Neuron (in vitro differentiated cells): ENCODE measurements around the gene COQ10B.
A peak's percentile ranks its signal among the peaks of the same experiment; 100 is the strongest.

Experiments used
- H2AFZ ChIP-seq: one replicate; pipeline ENCODE4 v1.6.1; 2013; ENCODE audit warnings: low read depth, mild to moderate bottlenecking, inconsistent platforms, low read length, moderate library complexity
- H3K27me3 ChIP-seq: one replicate; pipeline ENCODE4 v1.6.1; 2013; ENCODE audit warnings: low read length; ENCODE audit not compliant: insufficient read depth
- H3K36me3 ChIP-seq: one replicate; pipeline ENCODE4 v1.6.1; 2013; ENCODE audit warnings: low read length; ENCODE audit not compliant: insufficient read depth
- H3K4me1 ChIP-seq: one replicate; pipeline ENCODE4 v1.6.1; 2013; ENCODE audit warnings: low read length; ENCODE audit not compliant: insufficient read depth
- H3K4me3 ChIP-seq: 2 replicates; pipeline ENCODE4 v1.5.1; 2013; ENCODE audit warnings: mild to moderate bottlenecking, low read length, moderate library complexity
- H3K9me3 ChIP-seq: one replicate; pipeline ENCODE4 v1.6.1; 2013; ENCODE audit warnings: low read length

Gene COQ10B

GRCh38 chr2:197499594-197500502 lies 46.5 kb downstream of the COQ10B start, which contains the start of the genes HSPD1 and HSPE1:
Gene HSPD1 (minus strand): TSS chr2:197499840. CDS start chr2:197498848, 992 bp downstream.
Gene HSPE1 (plus strand): TSS chr2:197500379. CDS start chr2:197500437, 58 bp downstream.
- Histone ChIP-seq H3K36me3 (peaks cover 64% of the 10 kb centered on the region), H3K9me3 (no peaks in the 10 kb centered on the region)

GRCh38 chr2:197500503-197501131 lies 47.3 kb downstream of the COQ10B start:
- Histone ChIP-seq H3K27me3 (no peaks in the 10 kb centered on the region), H3K4me3 (peak overlapping the region; percentile 99), H3K4me1 (peaks cover 32% of the 10 kb centered on the region), H3K36me3 (peaks cover 61% of the 10 kb centered on the region), H3K9me3 (no peaks in the 10 kb centered on the region), H2AFZ (no peak overlapping the region)

More at GRCh38 chr2:197499594-197500502, 46.5 kb downstream of the COQ10B start, which contains the start of the genes HSPD1 and HSPE1:
- H3K4me3 ChIP-seq = peak within 1 kb of the TSS; percentile 99
- peaks cover 32% of the 10 kb centered on the region for H3K4me1 ChIP-seq
- no peak within 1 kb of the TSS for H2AFZ ChIP-seq
- no peaks in the 10 kb centered on the region for H3K27me3 ChIP-seq

- Histone ChIP-seq H3K4me1 (peaks cover 20% of the 10 kb centered on the region), H3K27me3 (no peaks in the 10 kb centered on the region), H3K36me3 (peaks cover 45% of the 10 kb centered on the region), H2AFZ (no peak overlapping the region), H3K4me3 (peak overlapping the region; percentile 99), H3K9me3 (no peaks in the 10 kb centered on the region)
Observed at GRCh38 chr2:197502201-197502600, 48.8 kb downstream of the COQ10B start.

DNA sequence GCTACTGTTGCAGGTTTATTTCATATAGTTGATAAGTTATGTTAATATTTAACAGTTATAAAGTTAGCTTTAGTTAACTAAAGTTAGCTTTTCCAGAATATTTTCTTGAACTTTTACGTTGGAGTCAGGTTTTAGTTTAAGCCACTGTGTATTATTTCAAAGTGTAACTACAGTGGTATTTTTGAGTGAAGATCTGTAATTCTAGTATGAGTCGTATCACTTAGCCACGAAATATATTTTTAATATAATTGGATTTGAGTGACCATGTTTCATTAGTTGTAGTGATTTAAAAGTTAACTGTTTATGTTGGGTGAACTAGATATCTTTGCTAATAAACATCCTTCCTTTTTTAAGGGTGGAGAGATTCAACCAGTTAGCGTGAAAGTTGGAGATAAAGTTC lies 49.3 kb downstream of the COQ10B start:
- no peaks in the 10 kb centered on the region for H3K9me3 ChIP-seq
- peaks cover 15% of the 10 kb centered on the region for H3K4me1 ChIP-seq
- no peaks in the 10 kb centered on the region for H3K27me3 ChIP-seq
- peaks cover 40% of the 10 kb centered on the region for H3K36me3 ChIP-seq
- no peak overlapping the region for H2AFZ ChIP-seq
- H3K4me3 ChIP-seq = no peak overlapping the region

DNA sequence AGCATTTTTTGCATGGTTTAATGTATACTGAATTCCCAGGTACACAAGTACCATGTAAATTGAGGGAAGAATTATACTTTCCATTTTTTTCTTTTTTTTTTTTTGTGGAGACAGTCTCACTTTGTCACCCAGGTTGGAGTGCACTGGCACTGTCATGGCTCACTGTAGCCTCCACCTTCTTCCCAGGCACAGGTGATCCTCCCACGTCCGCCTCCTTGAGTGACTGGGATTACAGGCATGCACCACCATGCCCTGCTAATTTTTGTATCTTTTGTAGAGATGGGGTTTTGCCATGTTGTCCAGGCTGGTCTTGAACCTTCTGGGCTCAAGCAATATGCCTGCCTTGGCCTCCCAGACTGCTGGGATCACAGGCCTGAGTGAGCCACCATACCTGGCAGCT lies 50.6 kb downstream of the COQ10B start:
- Histone ChIP-seq H2AFZ (no peak overlapping the region), H3K9me3 (no peaks in the 10 kb centered on the region), H3K36me3 (peaks cover 37% of the 10 kb centered on the region), H3K4me3 (no peak overlapping the region), H3K27me3 (no peaks in the 10 kb centered on the region), H3K4me1 (peaks cover 8% of the 10 kb centered on the region)

GRCh38 chr2:197504512-197504911 lies 51.2 kb downstream of the COQ10B start:
- H3K36me3 ChIP-seq = peaks cover 39% of the 10 kb centered on the region
- no peak overlapping the region for H2AFZ ChIP-seq
- no peaks in the 10 kb centered on the region for H3K27me3 ChIP-seq
- no peak overlapping the region for H3K4me3 ChIP-seq
- peaks cover 8% of the 10 kb centered on the region for H3K4me1 ChIP-seq
- H3K9me3 ChIP-seq = no peaks in the 10 kb centered on the region

GRCh38 chr2:197506658-197507057 lies 53.3 kb downstream of the COQ10B start:
- H3K9me3 ChIP-seq = no peaks in the 10 kb centered on the region
- peaks cover 6% of the 10 kb centered on the region for H3K4me1 ChIP-seq
- H3K4me3 ChIP-seq = no peak overlapping the region
- H3K36me3 ChIP-seq = peaks cover 37% of the 10 kb centered on the region
- H2AFZ ChIP-seq = no peak overlapping the region
- no peaks in the 10 kb centered on the region for H3K27me3 ChIP-seq

DNA sequence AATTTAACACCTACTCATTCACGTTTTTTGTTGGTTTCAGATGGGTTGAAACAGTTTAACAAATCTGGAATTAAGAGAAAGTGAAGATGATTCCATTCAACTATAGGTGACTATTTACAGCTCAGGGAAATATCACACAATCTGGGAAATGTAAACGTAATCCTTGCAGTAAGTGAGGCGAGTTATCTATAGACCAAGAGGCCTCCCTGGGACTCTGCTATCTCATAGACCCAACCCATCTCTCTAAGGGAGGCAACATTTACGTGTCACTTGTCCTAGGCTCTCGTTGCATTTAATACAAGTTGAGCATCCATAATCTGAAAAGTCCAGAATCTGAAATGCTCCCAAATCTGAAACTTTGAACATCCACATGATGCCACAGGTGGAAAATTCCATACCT lies 60.6 kb downstream of the COQ10B start:
- peaks cover 6% of the 10 kb centered on the region for H3K36me3 ChIP-seq
- no peaks in the 10 kb centered on the region for H3K9me3 ChIP-seq
- no peak overlapping the region for H2AFZ ChIP-seq
- peaks cover 17% of the 10 kb centered on the region for H3K4me1 ChIP-seq
- no peaks in the 10 kb centered on the region for H3K27me3 ChIP-seq
- H3K4me3 ChIP-seq = no peak overlapping the region

- Histone ChIP-seq H3K4me1 (peaks cover 17% of the 10 kb centered on the region), H3K27me3 (no peaks in the 10 kb centered on the region), H3K36me3 (peaks cover 4% of the 10 kb centered on the region), H2AFZ (peak overlapping the region; percentile 69), H3K9me3 (no peaks in the 10 kb centered on the region), H3K4me3 (peak overlapping the region; percentile 83)
Observed at GRCh38 chr2:197514754-197515153, 61.4 kb downstream of the COQ10B start.

- Histone ChIP-seq H3K4me1 (peaks cover 17% of the 10 kb centered on the region), H3K4me3 (peak overlapping the region; percentile 83), H3K9me3 (no peaks in the 10 kb centered on the region), H2AFZ (peak overlapping the region; percentile 69), H3K36me3 (peaks cover 4% of the 10 kb centered on the region), H3K27me3 (no peaks in the 10 kb centered on the region)
Observed at GRCh38 chr2:197515315-197515738, 62.0 kb downstream of the COQ10B start.

GRCh38 chr2:197515739-197516392 lies 62.5 kb downstream of the COQ10B start, which contains the start of gene MOB4:
Gene MOB4 (plus strand): TSS chr2:197516066. CDS start chr2:197516087, 21 bp downstream.
- H3K4me1 ChIP-seq = peaks cover 17% of the 10 kb centered on the region
- no peaks in the 10 kb centered on the region for H3K9me3 ChIP-seq

GRCh38 chr2:197516393-197516761 lies 63.0 kb downstream of the COQ10B start:
- Histone ChIP-seq H2AFZ (peak overlapping the region; percentile 8), H3K9me3 (no peaks in the 10 kb centered on the region), H3K4me1 (peaks cover 17% of the 10 kb centered on the region), H3K27me3 (no peaks in the 10 kb centered on the region), H3K36me3 (peaks cover 4% of the 10 kb centered on the region), H3K4me3 (peak overlapping the region; percentile 83)

More at GRCh38 chr2:197515739-197516392, 62.5 kb downstream of the COQ10B start, which contains the start of gene MOB4:
- Histone ChIP-seq H2AFZ (peak within 1 kb of the TSS; percentile 69), H3K27me3 (no peaks in the 10 kb centered on the region), H3K4me3 (peak within 1 kb of the TSS; percentile 83), H3K36me3 (peaks cover 4% of the 10 kb centered on the region)
